Measurements from ENCODE around the gene ETFRF1.

- TF ChIP-seq POLR2A (IDR thresholded peaks at IDR 0.05; ENCODE audit: low read depth, low read length) (no peak), POLR2AphosphoS5 (IDR thresholded peaks at IDR 0.05; ENCODE audit: low read depth, low read length) (no peak), TAF1 (IDR thresholded peaks at IDR 0.05; ENCODE audit: low read depth, low read length) (no peak), PAX5 (IDR thresholded peaks at IDR 0.05; ENCODE audit: insufficient read depth, low read length, severe bottlenecking) (no peak), SPI1 (IDR thresholded peaks at IDR 0.05; ENCODE audit: low read depth, low read length) (no peak)
These were observed 53.1 kb downstream of the ETFRF1 start for GRCh38 chr12:25248137-25248536.
